ENCODE measurements around the gene SSBP1. TPM values are rescaled to one million over a fixed set of nuclear protein-coding genes. Genes with fewer than 3 reads are reported as not detected.
"Not testable (repeated sequence)": the region's sequence is repeated elsewhere in the genome, so short reads cannot be mapped to it uniquely, and the experiment has no call there.

SSBP1 gene, protein sequence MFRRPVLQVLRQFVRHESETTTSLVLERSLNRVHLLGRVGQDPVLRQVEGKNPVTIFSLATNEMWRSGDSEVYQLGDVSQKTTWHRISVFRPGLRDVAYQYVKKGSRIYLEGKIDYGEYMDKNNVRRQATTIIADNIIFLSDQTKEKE
- polyA plus RNA-seq (ENCODE audit: insufficient read length in 4 of 4): 100 to 1,000 TPM; 126 to 157 (median 142) TPM

GRCh38 chr7:141737836-141738591, at the start of gene SSBP1:
Gene SSBP1 (plus strand): TSS chr7:141738358. CDS start chr7:141739167, 809 bp downstream.
- peak; percentile 87 to 96 (median 92) for DNase-seq (ENCODE audit: low read depth in 4 of 4, low spot score in 3 of 4)

GRCh38 chr7:141689072-141689825, 48.9 kb upstream of the SSBP1 start:
- DNase-seq (ENCODE audit: low read depth in 4 of 4, low spot score in 3 of 4): not testable (repeated sequence)

DNA sequence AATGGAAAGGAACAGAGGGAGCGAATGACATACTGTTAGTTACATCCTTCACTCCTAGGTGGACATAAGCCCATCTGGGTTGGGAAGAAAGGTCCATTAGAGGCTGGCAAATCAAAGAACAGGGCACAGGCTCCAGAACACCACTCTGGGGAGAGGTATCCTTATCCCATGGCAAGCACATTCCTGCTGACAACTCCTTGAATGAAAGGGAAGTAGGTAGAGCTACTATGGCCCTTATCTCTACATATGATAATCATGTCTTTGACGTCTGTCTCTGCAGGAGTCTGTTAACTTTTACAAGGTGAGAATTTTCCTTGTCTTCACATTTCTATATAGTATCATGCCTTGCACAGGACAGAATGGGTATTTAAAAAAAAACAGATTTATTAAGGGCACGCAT, 46.6 kb upstream of the SSBP1 start:
- DNase-seq (ENCODE audit: low read depth in 4 of 4, low spot score in 3 of 4): no peak

DNA sequence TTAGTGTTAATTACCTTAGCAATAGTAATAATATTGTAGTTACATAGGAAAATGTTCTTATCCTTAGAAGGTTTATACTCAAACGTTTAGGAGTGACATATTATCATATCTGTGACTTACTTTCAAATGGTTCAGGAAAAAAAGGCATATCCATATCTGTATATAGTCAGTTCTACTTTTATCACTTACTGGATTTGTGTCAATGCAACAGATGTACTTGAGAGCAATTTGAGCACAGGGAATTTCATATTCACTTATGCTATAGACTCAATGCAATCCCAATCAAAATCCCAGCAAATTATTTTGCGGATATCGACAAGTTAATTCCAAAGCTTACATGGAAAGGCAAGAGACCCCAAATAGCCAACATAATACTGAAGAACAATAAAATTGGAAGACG, 46.2 kb upstream of the SSBP1 start:
- no peak for DNase-seq (ENCODE audit: low read depth in 4 of 4, low spot score in 3 of 4)

DNA sequence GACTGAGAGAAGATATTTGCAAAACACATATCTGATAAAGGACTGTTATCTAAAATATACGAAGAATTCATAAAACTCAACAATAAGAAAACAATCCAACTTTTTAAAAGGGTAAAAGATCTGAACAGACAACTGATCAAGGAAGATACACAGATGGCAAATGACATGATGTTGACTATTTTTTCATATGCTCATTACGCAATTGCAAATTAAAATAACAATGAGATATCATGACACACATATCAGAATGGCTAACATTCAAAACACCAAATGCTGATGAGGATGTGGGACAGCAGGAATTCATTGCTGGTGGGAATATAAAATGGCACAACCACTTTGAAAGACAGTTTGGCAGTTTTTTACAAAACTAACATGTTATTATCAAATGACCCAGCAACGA, 45.1 kb upstream of the SSBP1 start:
- no peak for DNase-seq (ENCODE audit: low read depth in 4 of 4, low spot score in 3 of 4)

GRCh38 chr7:141695803-141696289, 42.3 kb upstream of the SSBP1 start:
- no peak for DNase-seq (ENCODE audit: low read depth in 4 of 4, low spot score in 3 of 4)

- no peak for DNase-seq (ENCODE audit: low read depth in 4 of 4, low spot score in 3 of 4)
Measured at GRCh38 chr7:141696348-141696747, 41.8 kb upstream of the SSBP1 start.

GRCh38 chr7:141697211-141697871, 40.8 kb upstream of the SSBP1 start:
- no peak for DNase-seq (ENCODE audit: low read depth in 4 of 4, low spot score in 3 of 4)

DNA sequence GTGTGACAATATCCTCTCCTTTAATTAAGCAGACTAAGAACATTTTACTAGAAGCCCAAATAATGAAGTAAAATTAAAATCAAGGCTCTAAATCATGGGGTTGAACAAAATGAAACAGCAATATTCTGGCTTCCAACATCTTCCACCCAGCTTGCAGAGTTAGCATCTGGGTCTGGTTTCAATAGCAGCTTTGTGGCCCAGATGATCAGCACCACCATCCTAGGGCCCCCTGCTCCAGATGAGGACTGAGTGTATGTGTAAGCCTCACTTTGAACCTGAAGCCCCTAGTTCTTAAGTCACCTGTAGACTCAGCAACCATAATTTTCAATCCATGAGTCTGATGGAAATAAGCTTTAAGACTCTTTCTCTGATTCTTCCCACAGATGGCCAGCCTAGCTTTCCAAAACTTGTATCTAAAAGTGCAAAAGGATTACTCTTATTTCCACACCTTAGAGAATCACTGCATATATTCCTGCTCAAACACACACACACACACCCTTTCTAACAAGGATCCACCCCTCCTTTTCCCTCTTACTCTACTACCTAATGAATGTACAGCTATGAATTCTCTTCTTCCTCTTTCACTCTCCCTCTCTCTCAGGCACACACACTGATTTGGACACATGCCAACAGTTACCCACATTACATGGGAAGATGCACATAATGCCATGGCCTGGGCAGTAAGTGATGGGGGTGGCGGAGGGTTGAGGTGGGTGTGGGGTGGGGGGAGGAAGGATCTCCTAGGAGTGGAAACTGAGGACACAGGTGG, 39.7 kb upstream of the SSBP1 start:
- no peak for DNase-seq (ENCODE audit: low read depth in 4 of 4, low spot score in 3 of 4)

GRCh38 chr7:141699860-141700259, 38.3 kb upstream of the SSBP1 start:
- no peak for DNase-seq (ENCODE audit: low read depth in 4 of 4, low spot score in 3 of 4)

DNA sequence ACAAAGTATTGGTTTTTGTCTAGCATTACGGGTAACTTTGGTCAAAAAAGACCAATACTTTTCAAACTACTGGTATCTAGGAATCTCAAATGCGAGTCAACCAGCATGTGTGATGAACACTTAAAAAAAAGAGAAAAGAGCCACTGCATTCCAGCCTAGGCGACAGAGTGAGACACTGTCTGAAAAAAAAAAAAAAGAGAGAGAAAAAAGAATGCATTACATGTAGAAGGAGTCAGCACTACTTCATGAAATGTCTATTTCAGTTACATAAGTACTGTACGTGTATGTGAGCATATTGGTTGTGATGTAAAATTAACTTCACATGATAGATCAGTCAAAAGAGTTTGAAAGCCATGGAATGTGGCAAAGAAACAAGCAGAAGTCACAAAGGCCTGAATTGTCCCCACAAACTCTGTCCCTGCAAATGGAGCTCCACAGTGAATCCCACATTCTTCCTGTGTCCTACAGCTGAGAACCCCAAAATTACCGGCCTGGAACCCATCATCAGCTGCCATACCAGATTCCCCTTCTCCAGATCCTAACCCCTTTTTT, 37.8 kb upstream of the SSBP1 start:
- no peak for DNase-seq (ENCODE audit: low read depth in 4 of 4, low spot score in 3 of 4)

DNA sequence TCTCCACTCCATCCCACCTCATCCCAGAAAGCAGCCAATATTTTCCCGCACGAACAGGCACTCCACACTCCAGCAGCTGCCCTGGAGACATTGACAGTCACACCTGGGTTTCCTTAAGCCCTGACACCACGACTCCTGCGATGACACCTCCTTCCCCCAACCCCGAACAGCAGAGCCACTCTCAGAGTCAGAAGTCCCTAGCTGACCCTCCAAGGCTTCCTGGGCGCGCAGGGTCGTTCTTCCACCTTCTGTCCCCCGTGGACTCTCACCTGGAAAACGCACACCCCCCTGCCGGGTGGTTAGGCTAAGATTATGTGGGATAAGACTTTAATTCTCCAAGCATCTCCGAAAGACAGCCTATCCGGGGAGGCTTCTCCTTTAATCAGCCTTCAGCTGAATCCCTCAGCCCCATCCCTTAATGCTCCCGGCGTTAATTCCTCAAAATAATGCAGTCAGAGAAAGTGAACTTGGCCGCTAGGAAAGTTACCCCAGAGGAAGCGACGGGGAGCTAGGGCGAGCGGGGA, 37.2 kb upstream of the SSBP1 start:
- DNase-seq (ENCODE audit: low read depth in 4 of 4, low spot score in 3 of 4): no peak

DNA sequence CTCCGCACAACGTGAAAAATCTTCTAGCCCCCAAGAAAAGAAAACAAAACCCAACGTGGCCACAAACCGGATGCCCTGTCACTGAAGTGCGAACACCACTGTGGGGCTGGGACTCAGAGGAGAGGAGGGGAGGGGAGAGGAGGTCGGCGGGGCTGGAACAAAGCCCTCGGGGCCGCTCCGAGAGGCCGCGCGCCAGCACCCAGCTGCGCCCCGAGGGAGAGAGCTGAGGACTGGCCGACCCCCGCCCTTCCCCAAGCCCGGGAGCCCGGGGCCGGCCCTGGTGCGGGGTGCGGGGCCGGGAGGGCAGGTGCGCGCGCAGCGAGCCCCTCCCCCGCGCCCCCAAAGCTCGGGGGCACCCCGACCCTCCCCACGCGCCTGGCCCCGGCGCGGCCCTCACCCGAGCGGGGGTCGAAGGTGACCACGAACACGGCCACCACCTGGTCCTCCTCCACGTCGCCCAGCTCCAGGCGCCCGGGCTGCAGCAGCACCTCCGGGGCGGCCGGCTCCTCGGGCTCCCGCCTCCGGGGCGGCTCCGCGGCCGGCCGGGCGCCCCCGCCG, 36.6 kb upstream of the SSBP1 start:
- no peak for DNase-seq (ENCODE audit: low read depth in 4 of 4, low spot score in 3 of 4)

DNA sequence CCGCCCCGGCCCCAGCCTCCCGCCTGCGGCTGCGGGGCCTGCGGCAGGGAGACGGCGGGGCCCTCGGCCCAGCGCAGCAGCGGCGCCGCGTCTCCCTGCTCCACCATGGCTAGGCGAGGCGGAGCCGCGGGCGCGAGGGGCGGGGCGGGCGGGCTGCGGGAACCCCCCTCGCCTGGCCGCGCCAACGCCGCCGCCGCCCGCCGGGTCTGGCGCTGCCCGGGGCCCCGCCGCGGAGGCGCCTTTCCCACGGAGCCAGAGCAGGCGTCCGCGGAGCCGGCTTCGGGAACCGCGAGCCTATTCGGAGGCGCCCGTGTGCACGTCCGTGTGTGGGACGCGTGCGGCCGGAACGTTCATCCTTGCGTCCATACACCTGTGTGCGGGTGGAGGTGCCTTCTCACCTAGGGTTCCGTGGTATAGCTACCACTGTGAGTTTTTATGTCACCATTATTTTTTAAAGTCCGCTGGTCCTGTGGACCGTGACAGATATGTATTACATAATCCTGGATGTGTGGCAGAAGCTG, 36.1 kb upstream of the SSBP1 start, which contains the start of gene DENND11:
Gene DENND11 (minus strand): TSS at position 120 of the 521 bp plus-strand sequence. CDS start 13 bp downstream, at position 107.
- no peak for DNase-seq (ENCODE audit: low read depth in 4 of 4, low spot score in 3 of 4)

DNA sequence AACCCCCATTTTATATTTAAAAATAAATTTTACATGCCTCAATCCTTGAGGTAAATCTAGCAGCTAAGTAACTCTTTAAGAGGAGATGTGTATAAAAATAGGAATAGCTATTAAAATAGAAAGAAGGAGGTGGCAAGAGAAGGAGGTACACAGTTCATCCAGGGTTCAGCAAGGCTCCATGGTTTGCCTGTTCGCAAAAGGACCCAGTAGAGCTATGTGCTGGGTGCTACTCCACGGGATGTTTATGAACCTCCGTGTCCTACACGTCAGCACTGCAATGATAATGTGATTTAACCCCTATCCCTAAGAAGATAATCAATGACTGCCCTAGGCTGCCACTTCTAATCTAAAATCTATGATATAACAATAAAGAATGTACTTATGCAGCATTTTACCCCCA, 35.3 kb upstream of the SSBP1 start:
- DNase-seq (ENCODE audit: low read depth in 4 of 4, low spot score in 3 of 4): no peak

DNA sequence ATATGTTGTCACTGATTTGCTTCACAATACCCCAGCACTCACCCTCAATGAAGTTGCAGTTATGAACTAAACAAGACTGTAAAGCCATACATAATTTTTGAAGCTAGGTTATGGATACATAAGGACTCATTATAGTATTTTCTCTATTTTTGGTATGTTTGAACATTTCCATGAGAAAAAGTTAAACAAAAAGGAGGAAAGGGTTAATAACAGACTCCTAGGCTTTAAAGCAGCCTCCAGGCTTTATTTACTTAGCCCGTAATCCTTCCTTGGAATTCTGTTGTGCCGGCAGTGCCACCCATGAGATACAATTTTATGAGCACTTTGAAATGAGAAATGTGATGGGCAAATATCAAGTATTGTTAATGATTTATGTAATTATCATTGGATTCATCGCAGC, 34.0 kb upstream of the SSBP1 start:
- DNase-seq (ENCODE audit: low read depth in 4 of 4, low spot score in 3 of 4): no peak

- DNase-seq (ENCODE audit: low read depth in 4 of 4, low spot score in 3 of 4): no peak
Measured at GRCh38 chr7:141704741-141705140, 33.4 kb upstream of the SSBP1 start.

- DNase-seq (ENCODE audit: low read depth in 4 of 4, low spot score in 3 of 4): no peak
Measured at GRCh38 chr7:141706239-141707064, 31.7 kb upstream of the SSBP1 start.
